ENCODE data around the gene LMOD3.
A peak's percentile ranks its signal among the peaks of the same experiment; 100 is the strongest.

LMOD3 gene

DNA sequence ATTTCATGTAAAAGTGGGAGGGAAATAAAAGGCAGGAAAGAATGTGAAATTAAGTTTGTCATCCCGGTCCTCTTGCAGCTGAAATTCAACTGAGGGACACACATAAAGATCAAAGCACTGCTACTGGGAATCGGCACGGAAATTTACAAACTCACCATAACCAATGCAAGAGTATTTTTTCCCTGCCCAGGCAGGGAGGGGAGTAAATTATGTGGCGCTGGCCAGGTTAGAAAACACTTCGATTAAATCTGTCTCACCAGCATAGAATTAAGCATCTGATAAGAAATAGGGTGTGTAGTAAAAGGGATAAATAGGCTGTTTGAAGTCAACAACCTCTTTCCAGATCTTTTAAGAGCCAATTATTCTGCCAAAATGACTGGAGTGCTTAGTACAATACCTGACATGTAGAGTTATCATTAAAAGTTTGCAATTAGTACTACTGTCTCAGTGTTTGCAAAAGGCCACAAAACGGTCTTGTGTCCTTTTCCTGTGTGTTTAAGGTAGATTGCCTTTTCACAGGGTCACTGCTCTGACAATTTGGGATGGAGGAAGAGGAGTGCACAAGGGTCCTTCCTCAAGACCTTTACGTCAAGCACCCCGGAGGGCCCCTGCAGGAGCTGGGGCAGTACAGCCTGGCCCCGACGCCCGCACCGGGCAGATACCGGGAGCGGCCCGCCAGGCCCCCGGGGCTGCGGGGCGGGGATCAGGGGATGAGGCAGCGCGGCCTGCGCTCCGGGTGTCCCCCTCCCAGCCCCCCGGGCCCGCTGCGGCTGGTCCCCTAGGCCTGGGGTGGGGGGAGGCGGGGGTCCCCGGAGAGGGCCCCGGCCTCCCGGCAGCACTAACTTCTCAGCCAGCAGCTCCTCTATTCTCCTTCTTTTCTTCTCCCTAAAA, 42.9 kb downstream of the LMOD3 start:
- H3K4me3 ChIP-seq (ENCODE audit: insufficient read depth, low read depth, low read length, poor library complexity, severe bottlenecking) = peak overlapping the region; percentile 93
- peak overlapping the region; percentile 76 for H3K27ac ChIP-seq (ENCODE audit: insufficient read depth, low read length, poor library complexity, severe bottlenecking)
- H3K27me3 ChIP-seq (replicated peaks; ENCODE audit: control insufficient read depth, insufficient read depth, low read length, poor library complexity, severe bottlenecking) = no peaks in the 10 kb centered on the region
- H3K4me1 ChIP-seq (ENCODE audit: control insufficient read depth, insufficient read depth, low read length, poor library complexity, severe bottlenecking) = peaks cover 35% of the 10 kb centered on the region
- DNase-seq = no peak
- peaks cover 7% of the 10 kb centered on the region for H3K36me3 ChIP-seq (ENCODE audit: control insufficient read depth, insufficient read depth, low read length)
- no peaks in the 10 kb centered on the region for H3K9me3 ChIP-seq (ENCODE audit: control insufficient read depth, low read length)

DNA sequence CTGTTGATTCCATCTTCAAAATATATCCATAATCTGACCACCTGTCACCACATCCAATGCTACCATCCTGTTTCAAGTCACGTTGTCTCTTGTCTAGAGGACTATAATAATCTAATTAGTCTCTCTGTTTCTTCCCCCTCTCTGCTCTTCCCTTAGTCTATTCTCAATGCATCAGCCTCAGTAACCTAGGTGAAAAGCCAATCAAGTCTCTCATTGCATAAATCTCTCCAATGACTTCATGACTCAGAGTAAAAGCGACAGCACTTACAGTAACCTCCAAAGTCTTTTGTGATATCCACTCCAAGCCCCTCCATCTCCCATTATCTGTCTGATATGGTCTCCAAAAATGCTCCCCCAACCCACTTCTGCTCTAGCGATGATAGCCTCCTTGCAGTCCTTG, 49.5 kb downstream of the LMOD3 start:
- H3K36me3 ChIP-seq (ENCODE audit: control insufficient read depth, insufficient read depth, low read length) = peaks cover 11% of the 10 kb centered on the region
- no peaks in the 10 kb centered on the region for H3K4me1 ChIP-seq (ENCODE audit: control insufficient read depth, insufficient read depth, low read length, poor library complexity, severe bottlenecking)
- H3K27me3 ChIP-seq (replicated peaks; ENCODE audit: control insufficient read depth, insufficient read depth, low read length, poor library complexity, severe bottlenecking) = no peaks in the 10 kb centered on the region
- no peaks in the 10 kb centered on the region for H3K9me3 ChIP-seq (ENCODE audit: control insufficient read depth, low read length)
- H3K4me3 ChIP-seq (ENCODE audit: insufficient read depth, low read depth, low read length, poor library complexity, severe bottlenecking) = no peak overlapping the region
- DNase-seq = no peak
- H3K27ac ChIP-seq (ENCODE audit: insufficient read depth, low read length, poor library complexity, severe bottlenecking) = no peak overlapping the region

DNA sequence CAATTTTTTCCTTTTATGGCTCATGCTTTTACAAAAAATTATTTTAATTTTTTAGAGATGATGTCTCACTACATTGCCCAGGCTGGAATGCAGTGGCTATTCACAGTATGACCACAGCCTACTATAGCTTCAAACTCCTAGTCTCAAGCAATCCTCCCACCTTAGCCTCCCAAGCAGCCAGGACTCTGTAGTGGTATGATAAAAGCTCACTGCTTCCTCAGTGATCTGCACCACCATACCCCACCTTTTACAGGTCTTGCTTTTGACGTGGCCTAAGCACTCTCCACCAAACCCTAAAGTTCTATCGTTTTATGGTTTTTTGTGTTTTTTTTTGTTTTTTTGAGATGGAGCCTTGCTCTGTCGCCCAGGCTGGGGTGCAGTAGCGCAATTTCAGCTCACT, 56.3 kb downstream of the LMOD3 start:
- no peaks in the 10 kb centered on the region for H3K9me3 ChIP-seq (ENCODE audit: control insufficient read depth, low read length)
- no peak overlapping the region for H3K4me3 ChIP-seq (ENCODE audit: insufficient read depth, low read depth, low read length, poor library complexity, severe bottlenecking)
- H3K4me1 ChIP-seq (ENCODE audit: control insufficient read depth, insufficient read depth, low read length, poor library complexity, severe bottlenecking) = peaks cover 20% of the 10 kb centered on the region
- H3K36me3 ChIP-seq (ENCODE audit: control insufficient read depth, insufficient read depth, low read length) = peaks cover 11% of the 10 kb centered on the region
- H3K27ac ChIP-seq (ENCODE audit: insufficient read depth, low read length, poor library complexity, severe bottlenecking) = peak overlapping the region; percentile 43
- DNase-seq = no peak
- no peaks in the 10 kb centered on the region for H3K27me3 ChIP-seq (replicated peaks; ENCODE audit: control insufficient read depth, insufficient read depth, low read length, poor library complexity, severe bottlenecking)

DNA sequence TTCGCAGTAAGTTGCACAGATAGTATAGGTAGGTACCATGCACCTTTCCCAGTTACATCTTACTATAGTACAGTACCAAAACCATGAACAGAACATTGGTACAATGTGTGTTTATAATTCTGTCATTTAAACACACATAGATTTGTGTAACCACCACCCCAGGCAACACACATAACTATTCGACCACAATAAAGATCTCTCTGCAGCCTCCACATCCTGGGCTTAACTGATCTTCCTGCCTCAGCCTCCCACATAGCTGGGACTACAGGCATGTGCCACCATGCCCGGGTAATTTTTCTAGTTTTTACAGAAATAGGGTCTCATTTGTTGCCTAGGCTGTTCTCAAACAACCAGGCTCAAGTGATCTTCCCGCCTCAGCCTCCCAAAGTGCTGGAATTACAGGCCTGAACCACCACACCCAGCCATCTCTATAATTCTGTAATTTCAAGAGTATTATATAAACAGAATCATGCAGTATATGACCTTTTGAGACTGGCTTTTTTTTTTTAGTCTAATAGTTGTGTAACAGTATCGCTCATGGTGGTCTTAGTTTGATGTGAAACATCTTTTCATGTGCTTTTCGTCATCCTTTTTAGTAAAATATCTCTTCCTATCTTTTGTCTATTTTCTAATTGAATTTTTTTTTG, 57.0 kb downstream of the LMOD3 start:
- peaks cover 18% of the 10 kb centered on the region for H3K36me3 ChIP-seq (ENCODE audit: control insufficient read depth, insufficient read depth, low read length)
- H3K4me1 ChIP-seq (ENCODE audit: control insufficient read depth, insufficient read depth, low read length, poor library complexity, severe bottlenecking) = peaks cover 20% of the 10 kb centered on the region
- H3K27ac ChIP-seq (ENCODE audit: insufficient read depth, low read length, poor library complexity, severe bottlenecking) = peak overlapping the region; percentile 43
- H3K4me3 ChIP-seq (ENCODE audit: insufficient read depth, low read depth, low read length, poor library complexity, severe bottlenecking) = no peak overlapping the region
- H3K27me3 ChIP-seq (replicated peaks; ENCODE audit: control insufficient read depth, insufficient read depth, low read length, poor library complexity, severe bottlenecking) = no peaks in the 10 kb centered on the region
- DNase-seq = no peak
- no peaks in the 10 kb centered on the region for H3K9me3 ChIP-seq (ENCODE audit: control insufficient read depth, low read length)

DNA sequence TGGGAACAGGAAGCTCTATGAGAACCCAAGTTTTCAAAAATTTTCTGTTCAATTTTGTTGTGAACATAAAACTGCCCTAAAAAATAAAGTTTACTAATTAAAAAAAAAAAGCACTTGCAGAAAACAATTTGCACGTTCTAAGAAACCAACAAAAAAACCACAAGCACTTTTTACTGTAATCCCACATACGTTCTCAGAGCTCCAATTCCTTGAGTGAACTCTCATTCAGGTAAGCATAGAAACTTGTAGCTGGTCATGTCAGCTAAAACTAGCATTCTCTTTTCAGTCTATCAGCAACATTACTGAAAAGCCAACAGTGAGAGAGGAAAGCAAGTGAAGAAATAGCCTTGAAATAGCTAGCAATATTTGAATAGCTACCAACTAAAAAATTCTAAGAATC, 58.8 kb downstream of the LMOD3 start:
- no peak overlapping the region for H3K4me3 ChIP-seq (ENCODE audit: insufficient read depth, low read depth, low read length, poor library complexity, severe bottlenecking)
- H3K4me1 ChIP-seq (ENCODE audit: control insufficient read depth, insufficient read depth, low read length, poor library complexity, severe bottlenecking) = peaks cover 27% of the 10 kb centered on the region
- peak overlapping the region; percentile 42 for H3K27ac ChIP-seq (ENCODE audit: insufficient read depth, low read length, poor library complexity, severe bottlenecking)
- no peak for DNase-seq
- no peaks in the 10 kb centered on the region for H3K9me3 ChIP-seq (ENCODE audit: control insufficient read depth, low read length)
- no peaks in the 10 kb centered on the region for H3K27me3 ChIP-seq (replicated peaks; ENCODE audit: control insufficient read depth, insufficient read depth, low read length, poor library complexity, severe bottlenecking)
- H3K36me3 ChIP-seq (ENCODE audit: control insufficient read depth, insufficient read depth, low read length) = peaks cover 23% of the 10 kb centered on the region

DNA sequence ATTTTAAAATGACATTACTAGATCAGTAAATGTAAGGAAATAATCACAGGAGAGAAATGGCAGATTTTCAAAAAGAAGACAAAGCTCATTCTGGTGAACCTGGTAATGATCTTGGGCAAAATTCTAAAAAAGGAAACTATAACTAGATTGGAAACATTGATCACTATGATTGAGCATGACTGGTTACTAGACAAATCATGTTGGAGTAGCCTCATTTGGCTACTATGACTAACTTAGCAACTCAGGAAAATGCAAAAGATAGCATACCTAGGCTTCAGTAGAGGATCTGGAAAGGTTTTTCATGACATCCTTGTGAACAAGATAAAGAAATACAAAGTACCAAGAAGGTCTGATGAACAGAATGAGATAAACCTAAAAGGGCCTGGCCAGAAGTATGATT, 62.7 kb downstream of the LMOD3 start:
- Histone ChIP-seq H3K27me3 (replicated peaks; ENCODE audit: control insufficient read depth, insufficient read depth, low read length, poor library complexity, severe bottlenecking) (no peaks in the 10 kb centered on the region), H3K9me3 (ENCODE audit: control insufficient read depth, low read length) (no peaks in the 10 kb centered on the region), H3K36me3 (ENCODE audit: control insufficient read depth, insufficient read depth, low read length) (peaks cover 30% of the 10 kb centered on the region), H3K4me3 (ENCODE audit: insufficient read depth, low read depth, low read length, poor library complexity, severe bottlenecking) (no peak overlapping the region), H3K4me1 (ENCODE audit: control insufficient read depth, insufficient read depth, low read length, poor library complexity, severe bottlenecking) (peaks cover 18% of the 10 kb centered on the region), H3K27ac (ENCODE audit: insufficient read depth, low read length, poor library complexity, severe bottlenecking) (peak overlapping the region; percentile 64)
- DNase-seq = no peak

DNA sequence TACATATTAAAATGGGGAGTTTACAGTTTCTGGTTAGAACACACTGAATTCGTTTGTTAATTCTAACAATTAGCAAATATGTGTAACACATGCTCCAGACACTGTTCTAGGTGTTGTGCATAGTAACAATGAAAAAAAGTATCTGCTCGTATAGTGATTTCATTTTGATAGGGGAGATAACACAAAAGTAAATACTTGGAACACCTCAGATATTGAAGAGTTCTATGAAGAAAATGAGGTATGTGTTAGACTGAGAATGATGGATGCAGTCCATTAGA, 63.5 kb downstream of the LMOD3 start:
- Histone ChIP-seq H3K4me1 (ENCODE audit: control insufficient read depth, insufficient read depth, low read length, poor library complexity, severe bottlenecking) (peaks cover 12% of the 10 kb centered on the region), H3K27me3 (replicated peaks; ENCODE audit: control insufficient read depth, insufficient read depth, low read length, poor library complexity, severe bottlenecking) (no peaks in the 10 kb centered on the region), H3K36me3 (ENCODE audit: control insufficient read depth, insufficient read depth, low read length) (peaks cover 30% of the 10 kb centered on the region), H3K9me3 (ENCODE audit: control insufficient read depth, low read length) (no peaks in the 10 kb centered on the region), H3K4me3 (ENCODE audit: insufficient read depth, low read depth, low read length, poor library complexity, severe bottlenecking) (no peak overlapping the region), H3K27ac (ENCODE audit: insufficient read depth, low read length, poor library complexity, severe bottlenecking) (peak overlapping the region; percentile 64)
- DNase-seq = no peak

DNA sequence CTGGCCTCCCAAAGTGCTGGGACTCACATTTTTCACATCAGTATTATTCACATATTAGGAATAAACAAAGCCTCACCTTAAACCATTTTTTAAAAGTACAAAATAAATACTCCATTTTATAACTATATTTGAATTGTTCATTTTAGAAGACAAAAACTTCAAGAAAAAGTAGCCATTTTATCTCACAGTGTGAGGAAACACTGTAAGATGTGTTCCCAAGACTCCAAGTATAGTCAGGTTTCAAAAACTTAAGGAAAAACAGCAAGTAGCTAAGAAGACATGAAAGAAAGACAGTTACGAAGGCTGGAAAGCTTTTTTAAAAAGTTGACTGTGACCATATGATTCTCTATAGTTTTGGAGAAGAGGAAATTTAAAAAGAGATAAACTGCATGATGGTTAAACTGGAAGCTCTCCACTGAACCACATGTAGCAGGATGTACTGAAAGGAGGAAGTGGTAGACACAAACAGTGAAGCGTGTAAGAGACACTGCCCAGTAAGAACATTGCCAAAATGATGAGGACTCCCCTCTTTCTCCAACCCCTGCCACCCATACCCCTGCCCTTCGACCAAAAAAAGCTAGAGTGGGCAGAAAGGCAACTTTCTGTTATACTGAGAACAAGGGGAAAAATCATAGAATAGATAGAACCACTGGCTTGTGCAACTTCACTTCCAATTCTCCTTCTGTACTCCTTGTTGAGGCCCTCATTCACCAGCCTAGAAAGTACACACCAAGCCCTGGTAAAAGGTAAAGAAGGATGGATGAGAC, 64.0 kb downstream of the LMOD3 start:
- Histone ChIP-seq H3K36me3 (ENCODE audit: control insufficient read depth, insufficient read depth, low read length) (peaks cover 30% of the 10 kb centered on the region), H3K27ac (ENCODE audit: insufficient read depth, low read length, poor library complexity, severe bottlenecking) (peak overlapping the region; percentile 64), H3K4me3 (ENCODE audit: insufficient read depth, low read depth, low read length, poor library complexity, severe bottlenecking) (no peak overlapping the region), H3K9me3 (ENCODE audit: control insufficient read depth, low read length) (no peaks in the 10 kb centered on the region), H3K4me1 (ENCODE audit: control insufficient read depth, insufficient read depth, low read length, poor library complexity, severe bottlenecking) (peaks cover 10% of the 10 kb centered on the region), H3K27me3 (replicated peaks; ENCODE audit: control insufficient read depth, insufficient read depth, low read length, poor library complexity, severe bottlenecking) (no peaks in the 10 kb centered on the region)
- no peak for DNase-seq

All from effector memory CD4-positive, alpha-beta T cell (primary cell).